ENCODE results near the gene LACTBL1.
"Not testable (repeated sequence)": the region's sequence is repeated elsewhere in the genome, so short reads cannot be mapped to it uniquely, and the experiment has no call there.

The LACTBL1 gene

GRCh38 chr1:22976461-22977243 is 4.0 kb upstream of the LACTBL1 start:
- no peak for DNase-seq (ENCODE audit: low read depth)

GRCh38 chr1:22976127-22976460 is 3.4 kb upstream of the LACTBL1 start:
- DNase-seq (ENCODE audit: low read depth), result no peak

GRCh38 chr1:22975694-22976093 is 3.0 kb upstream of the LACTBL1 start:
- DNase-seq (ENCODE audit: low read depth), result no peak

GRCh38 chr1:22971611-22972405 is 858 bp downstream of the LACTBL1 start:
- no peak for DNase-seq (ENCODE audit: low read depth)

GRCh38 chr1:22971161-22971560 is 1.5 kb downstream of the LACTBL1 start:
- no peak for DNase-seq (ENCODE audit: low read depth)

- no peak for DNase-seq (ENCODE audit: low read depth)
These were observed 2.6 kb downstream of the LACTBL1 start for GRCh38 chr1:22970096-22970495.

- DNase-seq (ENCODE audit: low read depth), result no peak
These were observed 3.4 kb downstream of the LACTBL1 start for GRCh38 chr1:22969304-22969709.

- DNase-seq (ENCODE audit: low read depth), result no peak
These were observed 4.8 kb downstream of the LACTBL1 start for GRCh38 chr1:22967833-22968232.

- DNase-seq (ENCODE audit: low read depth), result no peak
These were observed 6.4 kb downstream of the LACTBL1 start for GRCh38 chr1:22966309-22966708.

GRCh38 chr1:22963044-22963677 is 9.5 kb downstream of the LACTBL1 start:
- DNase-seq (ENCODE audit: low read depth), result no peak

GRCh38 chr1:22962558-22962957 is 10.1 kb downstream of the LACTBL1 start:
- no peak for DNase-seq (ENCODE audit: low read depth)

GRCh38 chr1:22959545-22960360 is 12.9 kb downstream of the LACTBL1 start:
- no peak for DNase-seq (ENCODE audit: low read depth)

GRCh38 chr1:22958556-22958955 is 14.1 kb downstream of the LACTBL1 start:
- DNase-seq (ENCODE audit: low read depth), result no peak

- no peak for DNase-seq (ENCODE audit: low read depth)
These were observed 15.6 kb downstream of the LACTBL1 start for GRCh38 chr1:22957066-22957465.

- no peak for DNase-seq (ENCODE audit: low read depth)
These were observed 17.5 kb downstream of the LACTBL1 start for GRCh38 chr1:22955146-22955545.

GRCh38 chr1:22953740-22954141 is 18.9 kb downstream of the LACTBL1 start:
- no peak for DNase-seq (ENCODE audit: low read depth)

- DNase-seq (ENCODE audit: low read depth), result no peak
These were observed 19.5 kb downstream of the LACTBL1 start for GRCh38 chr1:22953057-22953739.

GRCh38 chr1:22952694-22953056 is 20.0 kb downstream of the LACTBL1 start:
- no peak for DNase-seq (ENCODE audit: low read depth)

- no peak for DNase-seq (ENCODE audit: low read depth)
These were observed 20.9 kb downstream of the LACTBL1 start for GRCh38 chr1:22951796-22952195.

GRCh38 chr1:22949822-22950331 is 22.8 kb downstream of the LACTBL1 start:
- DNase-seq (ENCODE audit: low read depth), result no peak

GRCh38 chr1:22945171-22945570 is 27.5 kb downstream of the LACTBL1 start:
- DNase-seq (ENCODE audit: low read depth), result not testable (repeated sequence)

All from stimulated activated CD8-positive, alpha-beta memory T cell treated with anti-CD3 and anti-CD28 coated beads, Interleukin-15, amount 100 ng/mL, for 24 hours (primary cell).